Measurements from ENCODE around the gene PLA2G6. TPM values are rescaled to one million over a fixed set of nuclear protein-coding genes. Genes with fewer than 3 reads are reported as not detected.

The PLA2G6 gene
- total RNA-seq, 1 experiment from 2014 or later, result 39.8 TPM

DNA sequence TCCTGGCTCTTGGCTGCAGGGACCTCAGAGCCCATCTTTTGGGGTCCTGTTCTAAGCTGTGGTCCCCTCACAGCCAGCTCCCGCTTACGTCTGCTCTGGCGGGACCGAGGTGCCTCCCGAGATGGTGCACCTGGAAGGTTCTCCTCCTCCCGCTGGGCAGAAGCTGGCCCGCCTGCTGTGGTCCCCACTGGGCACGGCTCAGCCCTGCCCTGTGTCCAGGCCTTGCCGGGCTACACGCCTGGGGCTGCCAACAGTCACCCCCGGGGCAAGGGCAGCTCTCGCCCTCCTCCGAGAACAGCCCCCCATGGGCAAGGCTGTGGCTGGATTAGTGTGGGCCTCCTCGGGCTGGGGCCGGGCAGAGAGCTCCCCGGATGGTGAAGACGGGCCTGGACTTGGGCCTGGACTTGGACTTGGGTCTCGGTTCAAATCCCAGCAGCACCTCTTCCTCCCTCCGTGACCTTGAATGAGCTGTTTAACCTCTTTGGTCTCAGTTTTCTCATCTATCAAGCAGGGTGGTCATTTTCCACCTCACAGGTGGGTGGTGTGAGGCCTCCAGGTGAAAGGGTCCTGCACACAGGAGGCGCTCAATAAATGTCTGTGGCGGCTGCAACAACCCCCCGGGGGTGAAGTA, 72.1 kb downstream of the PLA2G6 start:
- POLR2A ChIA-PET (ENCODE audit: unreplicated experiment), result no interaction called here
- H3K36me3 ChIP-seq (ENCODE audit: low read depth), result no peaks in the 10 kb centered on the region
- H3K27ac ChIP-seq, result no peak overlapping the region
- TF ChIP-seq EZH2 (IDR thresholded peaks at IDR 0.05; ENCODE audit: low read depth), result no peak
- TF ChIP-seq, protein P1, sequence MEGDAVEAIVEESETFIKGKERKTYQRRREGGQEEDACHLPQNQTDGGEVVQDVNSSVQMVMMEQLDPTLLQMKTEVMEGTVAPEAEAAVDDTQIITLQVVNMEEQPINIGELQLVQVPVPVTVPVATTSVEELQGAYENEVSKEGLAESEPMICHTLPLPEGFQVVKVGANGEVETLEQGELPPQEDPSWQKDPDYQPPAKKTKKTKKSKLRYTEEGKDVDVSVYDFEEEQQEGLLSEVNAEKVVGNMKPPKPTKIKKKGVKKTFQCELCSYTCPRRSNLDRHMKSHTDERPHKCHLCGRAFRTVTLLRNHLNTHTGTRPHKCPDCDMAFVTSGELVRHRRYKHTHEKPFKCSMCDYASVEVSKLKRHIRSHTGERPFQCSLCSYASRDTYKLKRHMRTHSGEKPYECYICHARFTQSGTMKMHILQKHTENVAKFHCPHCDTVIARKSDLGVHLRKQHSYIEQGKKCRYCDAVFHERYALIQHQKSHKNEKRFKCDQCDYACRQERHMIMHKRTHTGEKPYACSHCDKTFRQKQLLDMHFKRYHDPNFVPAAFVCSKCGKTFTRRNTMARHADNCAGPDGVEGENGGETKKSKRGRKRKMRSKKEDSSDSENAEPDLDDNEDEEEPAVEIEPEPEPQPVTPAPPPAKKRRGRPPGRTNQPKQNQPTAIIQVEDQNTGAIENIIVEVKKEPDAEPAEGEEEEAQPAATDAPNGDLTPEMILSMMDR (conservative IDR thresholded peaks at IDR 0.05), result no peak
- peaks cover 14% of the 10 kb centered on the region for H3K4me1 ChIP-seq (replicated peaks; ENCODE audit: insufficient read depth)
- no peak overlapping the region for H3K4me2 ChIP-seq
- H3K79me2 ChIP-seq (ENCODE audit: low read depth), result no peaks in the 10 kb centered on the region
- CTCF ChIA-PET, result no interaction called here
- no peaks in the 10 kb centered on the region for H3K9me2 ChIP-seq (ENCODE audit: insufficient read depth)
- intact Hi-C loops (cut with micrococcal nuclease; ENCODE audit: unreplicated experiment), result loop anchor here (2.0 to 5.0 kb wide), 4 partner anchors 33 to 188 kb away; partner anchors contain the start of gene PLA2G6
- H3K9me3 ChIP-seq (ENCODE audit: insufficient read depth, low read depth), result no peaks in the 10 kb centered on the region
- peaks cover 13% of the 10 kb centered on the region for H3F3A ChIP-seq (ENCODE audit: insufficient read depth, low read depth)
- no TSS peak for BruUV-seq (replicated peaks)
- peak in 1 of 2 experiments; percentile 35 for DNase-seq
- H4K20me1 ChIP-seq (ENCODE audit: insufficient read depth), result no peaks in the 10 kb centered on the region
- H2AFZ ChIP-seq, result no peak overlapping the region
- no peaks in the 10 kb centered on the region for H3K27me3 ChIP-seq (ENCODE audit: insufficient read depth, low read depth)
- H3K4me3 ChIP-seq, result no peak overlapping the region

DNA sequence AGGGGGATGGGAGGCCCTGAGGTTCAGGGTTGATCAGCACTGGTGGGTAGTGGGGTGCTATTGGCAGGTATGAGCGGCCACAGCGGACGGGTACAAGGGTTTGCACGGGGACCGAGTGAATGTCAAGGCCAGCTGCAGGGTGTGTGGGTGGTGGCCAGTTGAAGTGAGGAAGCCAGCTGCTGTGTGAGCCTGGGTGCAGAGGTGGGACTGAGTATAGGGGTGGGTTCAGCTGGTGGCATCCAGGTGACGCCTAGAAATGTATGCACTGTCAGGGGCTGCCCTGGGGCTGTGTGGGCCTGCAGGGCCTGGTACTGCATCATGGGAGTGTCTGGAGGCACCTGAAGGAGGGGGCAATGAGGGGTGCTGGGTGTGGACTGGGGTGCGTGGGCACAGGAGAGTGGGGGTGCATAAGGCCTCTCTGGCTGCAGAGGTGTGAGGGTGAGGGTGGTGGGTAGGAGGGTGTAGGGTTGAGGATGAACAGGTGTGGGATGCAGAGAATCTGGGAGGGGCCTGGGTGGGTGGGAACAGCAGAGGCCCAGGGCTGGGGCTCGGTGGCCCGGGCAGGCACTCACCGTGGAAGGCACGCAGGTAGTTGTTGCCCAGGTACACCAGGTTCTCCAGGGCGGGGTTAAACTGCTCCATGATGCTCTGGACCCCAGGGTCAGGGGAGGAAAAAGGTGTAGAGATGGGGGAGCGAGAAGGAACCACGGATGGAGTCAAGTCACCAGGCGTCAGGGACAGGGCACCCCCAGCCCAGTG, 72.9 kb downstream of the PLA2G6 start:
- no peaks in the 10 kb centered on the region for H3K9me2 ChIP-seq (ENCODE audit: insufficient read depth)
- H3K79me2 ChIP-seq (ENCODE audit: low read depth), result no peaks in the 10 kb centered on the region
- no peak overlapping the region for H3K4me3 ChIP-seq
- BruUV-seq (replicated peaks), result no TSS peak
- DNase-seq, result no peak
- TF ChIP-seq EZH2 (IDR thresholded peaks at IDR 0.05; ENCODE audit: low read depth), result no peak
- TF ChIP-seq, protein P1 (conservative IDR thresholded peaks at IDR 0.05), result no peak
- no peaks in the 10 kb centered on the region for H3K27me3 ChIP-seq (ENCODE audit: insufficient read depth, low read depth)
- no peaks in the 10 kb centered on the region for H3K9me3 ChIP-seq (ENCODE audit: insufficient read depth, low read depth)
- H3K36me3 ChIP-seq (ENCODE audit: low read depth), result no peaks in the 10 kb centered on the region
- intact Hi-C loops (cut with micrococcal nuclease; ENCODE audit: unreplicated experiment), result no loop called here
- no peak overlapping the region for H3K4me2 ChIP-seq
- ChIA-PET CTCF (interaction anchor here (0.6 kb wide), 1 partner anchor 16 kb away, joined by 3 read pairs; no protein-coding TSS in a partner anchor), POLR2A (ENCODE audit: unreplicated experiment) (no interaction called here)
- H3K4me1 ChIP-seq (replicated peaks; ENCODE audit: insufficient read depth), result peaks cover 14% of the 10 kb centered on the region
- H2AFZ ChIP-seq, result no peak overlapping the region
- H3F3A ChIP-seq (ENCODE audit: insufficient read depth, low read depth), result peaks cover 13% of the 10 kb centered on the region
- no peak overlapping the region for H3K27ac ChIP-seq
- H4K20me1 ChIP-seq (ENCODE audit: insufficient read depth), result no peaks in the 10 kb centered on the region

DNA sequence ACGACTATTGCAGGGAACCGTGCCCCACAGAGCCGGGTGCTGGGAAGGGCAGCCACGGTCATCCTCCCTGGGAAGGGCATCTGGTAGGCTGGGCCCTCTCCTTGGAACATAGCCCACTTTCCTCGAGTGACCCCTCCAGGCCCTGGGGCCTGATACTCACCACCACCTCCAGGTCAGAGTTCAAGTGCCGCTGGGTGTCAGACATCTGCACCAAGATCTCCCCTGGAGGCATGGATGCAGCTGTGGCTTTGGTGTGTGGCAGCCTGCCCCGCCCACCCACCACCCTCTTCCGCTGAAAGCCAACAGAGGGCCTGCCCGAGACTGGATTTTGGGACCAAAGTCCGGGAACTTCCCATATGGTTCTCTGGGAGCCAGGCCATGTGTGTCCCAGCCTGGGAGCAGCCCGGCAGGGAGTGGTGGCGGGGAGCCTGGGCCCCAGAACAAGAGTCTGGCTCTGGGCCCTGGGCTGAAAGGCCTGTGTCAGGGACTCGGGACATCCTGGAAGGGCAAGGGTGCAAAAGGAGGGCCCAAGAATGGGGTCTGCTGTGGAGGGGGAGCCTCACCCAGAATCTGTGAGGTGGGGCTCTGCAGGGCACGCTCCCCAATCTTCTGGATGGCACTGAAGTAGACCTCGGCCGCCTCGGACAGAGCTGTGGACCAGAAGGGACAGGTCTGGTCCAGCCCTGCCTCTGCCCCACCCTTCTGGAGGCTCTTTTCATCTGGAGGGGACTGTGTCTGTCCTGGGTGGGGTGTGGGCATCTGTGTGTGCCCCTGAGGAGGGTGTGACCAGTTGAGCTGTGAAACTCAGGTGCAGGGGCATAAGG, 73.7 kb downstream of the PLA2G6 start:
- H2AFZ ChIP-seq, result no peak overlapping the region
- peaks cover 14% of the 10 kb centered on the region for H3K4me1 ChIP-seq (replicated peaks; ENCODE audit: insufficient read depth)
- POLR2A ChIA-PET (ENCODE audit: unreplicated experiment), result no interaction called here
- no peak overlapping the region for H3K4me3 ChIP-seq
- TF ChIP-seq EZH2 (IDR thresholded peaks at IDR 0.05; ENCODE audit: low read depth), result no peak
- TF ChIP-seq, protein P1 (conservative IDR thresholded peaks at IDR 0.05), result no peak
- no TSS peak for BruUV-seq (replicated peaks)
- intact Hi-C loops (cut with micrococcal nuclease; ENCODE audit: unreplicated experiment), result no loop called here
- H3K27me3 ChIP-seq (ENCODE audit: insufficient read depth, low read depth), result no peaks in the 10 kb centered on the region
- H3K79me2 ChIP-seq (ENCODE audit: low read depth), result no peaks in the 10 kb centered on the region
- H4K20me1 ChIP-seq (ENCODE audit: insufficient read depth), result no peaks in the 10 kb centered on the region
- DNase-seq, result no peak
- H3K4me2 ChIP-seq, result no peak overlapping the region
- no peak overlapping the region for H3K27ac ChIP-seq
- no peaks in the 10 kb centered on the region for H3K9me2 ChIP-seq (ENCODE audit: insufficient read depth)
- H3K9me3 ChIP-seq (ENCODE audit: insufficient read depth, low read depth), result no peaks in the 10 kb centered on the region
- CTCF ChIA-PET, result interaction anchor here (0.6 kb wide), 1 partner anchor 15 kb away, joined by 3 read pairs; no protein-coding TSS in a partner anchor
- no peaks in the 10 kb centered on the region for H3K36me3 ChIP-seq (ENCODE audit: low read depth)
- peaks cover 13% of the 10 kb centered on the region for H3F3A ChIP-seq (ENCODE audit: insufficient read depth, low read depth)
